ENCODE results near the gene UIMC1. TPM values are rescaled to one million over a fixed set of nuclear protein-coding genes. Genes with fewer than 3 reads are reported as not detected.

Gene UIMC1
- total RNA-seq, 1 donor from 2014 or later = 39.1 TPM

GRCh38 chr5:176902102-176902814 lies 104.3 kb downstream of the UIMC1 start:
- no peak for DNase-seq (ENCODE audit: extremely low spot score, unreplicated experiment)
- TF ChIP-seq CTCF (conservative IDR thresholded peaks at IDR 0.05) = no peak
- Mint-ChIP-seq H3K4me1 (ENCODE audit: unreplicated experiment) (peaks cover 10% of the 10 kb centered on the region), H3K9me3 (no peaks in the 10 kb centered on the region), H3K27me3 (peaks cover 10% of the 10 kb centered on the region), H3K27ac (peak overlapping the region; percentile 41), H3K4me3 (no peak overlapping the region), H3K36me3 (peaks cover 27% of the 10 kb centered on the region)

GRCh38 chr5:176901260-176902101 lies 105.1 kb downstream of the UIMC1 start:
- peak overlapping the region; percentile 41 for H3K27ac Mint-ChIP-seq
- H3K36me3 Mint-ChIP-seq = peaks cover 25% of the 10 kb centered on the region
- H3K4me1 Mint-ChIP-seq (ENCODE audit: unreplicated experiment) = peaks cover 9% of the 10 kb centered on the region
- DNase-seq (ENCODE audit: extremely low spot score, unreplicated experiment) = no peak
- no peak for TF ChIP-seq CTCF (conservative IDR thresholded peaks at IDR 0.05)
- peaks cover 10% of the 10 kb centered on the region for H3K27me3 Mint-ChIP-seq
- H3K9me3 Mint-ChIP-seq = no peaks in the 10 kb centered on the region
- H3K4me3 Mint-ChIP-seq = no peak overlapping the region

GRCh38 chr5:176900780-176901204 lies 105.8 kb downstream of the UIMC1 start:
- Mint-ChIP-seq H3K4me1 (ENCODE audit: unreplicated experiment) (peaks cover 9% of the 10 kb centered on the region), H3K9me3 (no peaks in the 10 kb centered on the region), H3K27ac (no peak overlapping the region), H3K36me3 (peaks cover 19% of the 10 kb centered on the region), H3K4me3 (no peak overlapping the region), H3K27me3 (peaks cover 10% of the 10 kb centered on the region)
- no peak for TF ChIP-seq CTCF (conservative IDR thresholded peaks at IDR 0.05)
- no peak for DNase-seq (ENCODE audit: extremely low spot score, unreplicated experiment)

GRCh38 chr5:176899946-176900779 lies 106.4 kb downstream of the UIMC1 start:
- H3K4me1 Mint-ChIP-seq (ENCODE audit: unreplicated experiment) = peaks cover 9% of the 10 kb centered on the region
- H3K36me3 Mint-ChIP-seq = peaks cover 13% of the 10 kb centered on the region
- no peak for DNase-seq (ENCODE audit: extremely low spot score, unreplicated experiment)
- peaks cover 10% of the 10 kb centered on the region for H3K27me3 Mint-ChIP-seq
- H3K9me3 Mint-ChIP-seq = no peaks in the 10 kb centered on the region
- no peak for TF ChIP-seq CTCF (conservative IDR thresholded peaks at IDR 0.05)
- H3K4me3 Mint-ChIP-seq = no peak overlapping the region
- no peak overlapping the region for H3K27ac Mint-ChIP-seq

- Mint-ChIP-seq H3K27ac (no peak within 1 kb of the TSS), H3K9me3 (no peaks in the 10 kb centered on the region)
Measured at GRCh38 chr5:176899296-176899891, 107.2 kb downstream of the UIMC1 start, which contains the start of gene HK3. Gene HK3, minus strand, starts transcription at chr5:176899346. Its CDS starts 3,187 bp downstream, at chr5:176896159.

More at GRCh38 chr5:176899296-176899891, 107.2 kb downstream of the UIMC1 start, which contains the start of gene HK3:
- H3K4me1 Mint-ChIP-seq (ENCODE audit: unreplicated experiment) = peaks cover 9% of the 10 kb centered on the region
- TF ChIP-seq CTCF (conservative IDR thresholded peaks at IDR 0.05) = no peak
- H3K36me3 Mint-ChIP-seq = peaks cover 9% of the 10 kb centered on the region
- H3K4me3 Mint-ChIP-seq = no peak within 1 kb of the TSS
- peaks cover 10% of the 10 kb centered on the region for H3K27me3 Mint-ChIP-seq
- no peak for DNase-seq (ENCODE audit: extremely low spot score, unreplicated experiment)

Data from type B pancreatic cell (in vitro differentiated cells).